GM21515 (cell line): ENCODE measurements around the gene A2ML1.
"Not testable (repeated sequence)": the region's sequence is repeated elsewhere in the genome, so short reads cannot be mapped to it uniquely, and the experiment has no call there.

Experiments used
- ATAC-seq: cut with Tn5 transposase; IDR thresholded peaks from one replicate; pipeline ENCODE4 v1.9.1; 2021; ENCODE audit not compliant: unreplicated experiment

A2ML1 gene

DNA sequence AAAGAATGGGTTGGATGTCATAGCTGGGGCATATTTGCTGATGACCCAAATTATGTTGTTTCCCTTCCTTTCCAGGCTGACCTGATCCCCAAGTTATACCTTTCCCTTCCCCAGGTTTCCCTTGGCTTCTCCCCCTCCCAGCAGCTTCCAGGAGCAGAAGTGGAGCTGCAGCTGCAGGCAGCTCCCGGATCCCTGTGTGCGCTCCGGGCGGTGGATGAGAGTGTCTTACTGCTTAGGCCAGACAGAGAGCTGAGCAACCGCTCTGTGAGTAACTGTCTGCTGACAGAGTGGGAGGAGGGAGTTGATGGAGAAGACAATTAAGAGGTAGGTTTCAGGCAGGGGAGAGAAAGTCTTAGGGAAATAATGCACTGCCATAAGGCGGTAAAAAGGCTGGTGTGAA lies 25.0 kb downstream of the A2ML1 start:
- no peak for ATAC-seq

DNA sequence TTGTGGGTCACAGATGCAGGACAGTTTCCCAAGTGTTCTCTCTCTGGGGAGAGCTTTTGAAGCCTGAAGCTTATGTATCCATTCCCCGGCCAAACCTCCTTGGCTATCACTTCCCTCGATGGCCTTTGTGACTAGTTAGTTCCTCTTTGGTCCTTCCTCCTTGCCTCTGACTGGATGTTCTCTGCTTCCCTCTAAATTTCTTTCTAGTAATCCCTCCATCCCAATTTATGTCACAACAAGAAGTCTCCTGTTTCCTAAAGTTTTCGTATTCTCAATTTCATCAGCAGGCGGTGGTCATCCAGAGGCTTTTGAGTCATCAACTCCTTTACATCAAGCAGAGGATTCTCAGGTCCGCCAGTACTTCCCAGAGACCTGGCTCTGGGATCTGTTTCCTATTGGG lies 27.5 kb downstream of the A2ML1 start:
- no peak for ATAC-seq

DNA sequence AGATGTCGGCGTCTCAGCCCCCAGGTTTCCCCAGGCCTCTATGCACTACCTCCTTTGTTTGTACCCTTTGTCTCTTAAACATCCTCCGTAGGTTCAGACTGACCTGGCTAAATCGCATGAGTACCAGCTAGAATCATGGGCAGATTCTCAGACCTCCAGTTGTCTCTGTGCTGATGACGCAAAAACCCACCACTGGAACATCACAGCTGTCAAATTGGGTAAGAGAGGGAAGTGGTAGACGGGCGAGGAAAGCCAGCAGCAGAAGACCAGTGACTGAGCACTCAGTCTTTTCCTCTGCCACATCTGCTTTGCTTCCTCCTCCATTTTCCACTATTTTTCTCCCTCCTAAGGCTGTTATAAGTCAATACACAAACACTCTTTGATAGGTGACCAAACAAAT lies 29.7 kb downstream of the A2ML1 start:
- ATAC-seq, result no peak

DNA sequence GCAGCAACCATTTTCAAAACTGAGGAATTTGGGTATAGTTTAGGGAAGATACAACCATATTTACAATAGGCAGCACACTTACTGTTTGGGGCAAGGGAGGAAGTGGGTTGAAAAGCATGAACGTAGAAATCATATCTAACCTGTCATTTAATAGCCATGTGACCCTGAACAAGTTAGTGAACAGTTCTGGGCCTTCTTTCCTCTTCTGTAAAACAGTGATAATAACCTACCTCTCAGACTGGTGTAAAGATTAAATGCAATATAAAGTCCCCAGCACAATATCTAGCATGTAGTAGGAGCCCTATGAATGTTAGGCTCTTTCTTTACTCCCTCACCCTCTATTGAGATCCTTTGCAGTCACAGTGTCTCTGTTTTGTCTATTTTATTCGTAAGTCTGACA lies 33.5 kb downstream of the A2ML1 start:
- ATAC-seq, result no peak

DNA sequence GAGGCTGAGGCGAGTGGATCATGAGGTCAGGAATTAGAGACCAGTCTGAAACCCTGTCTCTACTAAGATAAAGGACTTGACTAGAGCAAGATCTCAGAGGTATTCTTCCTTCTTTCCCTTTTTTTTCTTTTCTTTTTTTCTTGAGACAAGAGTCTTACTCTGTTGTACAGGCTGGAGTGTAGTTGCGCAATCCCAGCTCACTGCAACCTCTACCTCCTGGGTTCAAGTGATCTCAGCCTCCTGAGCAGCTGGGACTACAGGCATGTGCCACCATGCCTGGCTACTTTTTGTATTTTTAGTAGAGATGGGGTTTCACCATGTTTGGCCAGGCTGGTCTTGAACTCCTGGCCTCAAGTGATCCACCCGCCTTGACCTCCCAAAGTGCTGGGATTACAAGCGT lies 37.0 kb downstream of the A2ML1 start:
- not testable (repeated sequence) for ATAC-seq

DNA sequence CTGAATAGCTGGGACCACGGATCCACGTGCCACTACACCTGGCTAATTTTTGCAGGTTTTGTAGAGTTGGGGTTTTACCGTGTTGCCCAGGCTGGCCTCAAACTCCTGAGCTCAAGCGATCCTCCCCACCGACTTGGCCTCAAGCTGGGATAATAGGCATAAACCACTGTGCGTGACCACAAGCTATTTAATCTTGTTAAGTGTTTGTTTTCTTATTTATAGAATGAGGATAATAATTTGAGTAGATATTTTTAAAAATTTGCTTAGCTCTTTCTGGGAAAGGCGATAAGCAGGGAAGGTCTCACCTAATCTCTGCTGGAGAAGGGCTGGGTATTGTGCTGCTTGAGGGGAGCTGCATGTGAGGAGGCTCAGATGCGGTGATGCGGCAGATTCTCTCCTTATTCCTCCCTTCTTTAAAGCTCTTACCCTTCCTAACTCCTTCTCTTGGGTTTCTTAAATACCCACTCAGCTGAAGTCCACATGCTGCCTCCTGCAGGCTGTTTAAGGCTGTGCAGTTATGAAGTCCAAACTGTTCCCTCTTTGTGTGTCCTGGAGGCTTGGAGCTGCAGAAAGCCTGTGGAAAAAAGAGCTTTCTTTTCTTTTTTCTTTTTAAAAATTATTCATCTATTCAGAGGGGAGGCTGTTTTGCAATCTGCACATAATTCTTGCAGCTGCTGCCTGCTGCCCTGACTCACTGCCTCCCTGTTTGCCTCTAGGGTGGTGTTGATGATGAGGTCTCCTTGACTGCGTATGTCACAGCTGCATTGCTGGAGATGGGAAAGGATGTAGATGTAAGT lies 37.9 kb downstream of the A2ML1 start:
- ATAC-seq, result no peak

DNA sequence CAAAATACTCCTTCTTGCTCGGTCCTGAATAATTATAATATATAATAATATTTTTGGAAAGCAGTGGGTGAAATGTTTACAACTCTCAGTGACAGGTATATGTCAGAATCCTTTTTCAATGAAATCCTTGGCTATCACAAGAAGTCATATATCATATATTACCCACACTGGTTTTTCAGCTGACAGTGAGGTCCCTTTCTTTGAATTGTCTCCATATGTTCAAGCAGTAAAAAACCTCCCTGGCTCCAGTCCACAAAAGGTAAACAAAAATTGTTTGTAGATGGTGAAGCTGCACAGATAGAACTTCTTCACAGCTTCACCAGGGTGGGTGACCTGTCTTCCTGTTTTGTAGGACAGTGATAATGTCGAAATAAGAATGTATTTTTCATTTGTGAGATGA lies 44.0 kb downstream of the A2ML1 start:
- ATAC-seq, result no peak

DNA sequence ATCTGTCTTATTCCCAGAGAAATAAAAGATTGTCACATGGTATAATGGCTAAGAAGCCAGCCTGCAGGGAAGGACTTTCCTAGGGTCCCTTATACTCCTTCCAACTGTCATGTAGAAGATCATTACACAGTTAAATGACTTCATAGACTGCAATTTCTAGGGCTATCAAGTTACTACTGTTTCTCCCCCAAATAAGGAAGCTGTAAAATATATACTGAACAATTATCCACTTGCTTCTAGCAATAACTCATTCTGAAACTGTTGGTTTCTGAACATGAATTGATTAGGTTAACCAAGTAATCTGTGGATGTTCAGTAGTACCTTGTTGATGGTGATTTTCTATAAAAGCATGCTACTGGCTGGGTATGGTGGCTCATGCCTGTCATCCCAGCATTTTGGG lies 44.6 kb downstream of the A2ML1 start:
- ATAC-seq, result no peak

DNA sequence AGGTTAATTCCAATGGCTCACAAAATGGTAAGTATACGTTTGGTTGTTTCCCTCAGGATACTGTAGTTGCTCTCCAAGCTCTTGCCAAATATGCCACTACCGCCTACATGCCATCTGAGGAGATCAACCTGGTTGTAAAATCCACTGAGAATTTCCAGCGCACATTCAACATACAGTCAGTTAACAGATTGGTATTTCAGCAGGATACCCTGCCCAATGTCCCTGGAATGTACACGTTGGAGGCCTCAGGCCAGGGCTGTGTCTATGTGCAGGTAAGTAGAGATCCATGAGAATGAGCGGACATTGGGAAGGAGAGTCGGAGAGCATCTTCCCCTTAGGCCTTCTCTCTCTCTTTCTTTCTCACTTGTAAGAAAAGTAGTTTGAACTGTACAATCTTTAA lies 45.4 kb downstream of the A2ML1 start:
- no peak for ATAC-seq

DNA sequence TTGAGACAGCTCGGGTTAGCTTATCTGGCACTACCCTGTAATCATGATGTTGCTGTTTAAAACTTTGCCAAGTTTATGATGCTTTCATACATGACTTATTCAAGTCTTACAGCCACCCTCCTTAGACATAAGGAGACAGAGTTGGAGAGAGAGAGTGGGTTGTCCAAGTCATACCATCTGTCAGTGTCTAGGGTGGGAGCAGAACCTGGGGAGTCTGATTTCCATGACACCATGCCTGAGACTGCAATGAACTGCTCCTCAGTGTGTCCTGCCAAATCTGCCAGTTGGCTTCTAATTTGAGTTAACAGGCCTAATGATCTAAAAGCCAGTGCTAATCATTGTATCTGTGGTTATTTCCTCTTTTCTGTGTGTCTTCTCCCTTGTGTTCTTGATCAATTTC lies 48.2 kb downstream of the A2ML1 start:
- ATAC-seq, result no peak

DNA sequence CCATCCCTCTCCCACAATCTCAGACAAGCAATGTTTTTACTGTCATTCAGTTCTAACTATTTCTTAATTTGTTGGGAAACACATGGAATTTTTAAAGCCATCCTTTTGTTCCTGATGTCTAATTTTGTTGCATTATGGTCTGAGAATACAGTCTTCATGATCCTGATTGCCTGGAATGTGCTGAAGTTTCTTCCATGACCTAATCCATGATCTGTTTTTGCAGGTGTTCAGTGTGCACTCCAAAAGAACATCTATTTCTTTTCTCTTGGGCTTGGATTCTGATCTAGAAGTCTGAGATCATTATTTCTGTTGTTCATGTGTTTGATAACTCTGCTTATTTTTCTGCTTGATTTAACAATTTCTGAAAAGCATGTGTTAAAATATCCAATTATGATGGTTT lies 48.6 kb downstream of the A2ML1 start:
- ATAC-seq, result no peak

DNA sequence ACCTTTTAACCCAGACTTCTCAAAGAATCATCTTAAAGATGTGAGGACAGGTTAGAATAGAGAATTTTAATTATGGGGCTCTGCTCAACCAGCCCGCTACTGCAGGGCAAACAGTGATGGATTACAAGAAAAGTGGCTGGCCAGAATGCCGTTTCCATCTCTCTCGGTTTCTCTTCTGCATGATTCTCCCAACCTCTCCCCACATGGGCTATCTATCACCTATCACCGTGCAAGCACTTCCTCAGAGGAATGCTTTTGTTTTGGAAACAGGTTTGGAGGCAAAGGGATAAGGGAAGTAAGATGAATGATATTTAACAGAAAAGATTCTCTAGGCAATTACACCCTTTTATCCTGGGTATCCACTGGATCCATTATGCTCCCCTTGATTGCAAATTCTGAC lies 54.5 kb downstream of the A2ML1 start:
- no peak for ATAC-seq

DNA sequence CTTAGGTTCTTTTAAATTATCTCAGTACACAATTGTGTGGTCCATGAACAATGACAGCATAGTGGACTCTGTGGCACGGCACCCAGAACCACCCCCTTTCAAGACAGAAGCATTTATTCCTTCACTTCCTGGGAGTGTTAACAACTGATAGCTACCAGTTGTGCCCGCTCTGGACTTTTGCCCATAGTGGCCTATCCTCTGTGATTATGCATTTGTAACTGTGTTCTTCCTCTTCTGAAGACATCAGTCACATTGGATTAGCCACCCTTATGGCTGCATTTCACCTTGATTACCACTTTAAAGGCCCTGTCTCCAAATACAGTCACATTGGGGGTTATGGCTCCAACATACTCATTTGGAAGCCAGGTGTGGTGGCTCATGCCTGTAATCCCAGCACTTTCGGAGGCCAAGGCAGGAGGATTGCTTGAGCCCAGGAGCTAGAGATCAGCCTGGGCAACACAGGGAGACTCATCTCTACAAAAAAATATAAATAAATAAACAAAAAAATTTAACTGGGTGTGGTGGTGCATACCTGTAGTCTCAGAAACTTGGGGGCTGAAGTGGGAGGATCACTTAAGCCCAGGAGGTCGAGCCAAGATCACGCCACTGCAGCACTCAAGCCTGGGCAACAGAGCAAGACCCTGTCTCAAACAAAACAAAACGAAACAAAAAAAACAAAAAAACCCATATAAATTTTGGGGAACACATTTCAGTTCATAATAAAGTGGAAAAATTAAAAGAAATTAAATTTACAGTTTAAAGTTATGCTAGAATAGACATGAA lies 64.3 kb downstream of the A2ML1 start:
- no peak for ATAC-seq

DNA sequence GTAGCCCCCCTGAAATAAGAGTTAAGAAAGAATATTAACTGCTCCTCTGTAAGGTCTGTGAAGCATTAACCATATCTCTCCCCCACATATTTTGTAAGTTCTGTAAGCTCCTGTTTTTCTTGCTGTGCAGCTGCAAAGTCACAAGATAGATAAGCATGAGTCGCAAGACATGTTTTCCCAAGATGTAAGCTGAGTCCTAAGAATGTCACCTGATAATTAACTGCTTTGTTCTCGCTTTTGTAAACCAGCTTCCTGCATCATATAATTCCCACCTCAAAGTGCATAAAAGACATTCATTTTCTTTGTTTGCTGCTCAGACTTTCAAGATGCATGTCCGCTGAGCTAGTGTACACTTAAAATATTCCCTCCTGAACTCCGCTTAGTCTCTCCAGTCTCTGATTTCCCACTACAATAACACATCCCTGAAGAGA lies 64.9 kb downstream of the A2ML1 start:
- no peak for ATAC-seq

DNA sequence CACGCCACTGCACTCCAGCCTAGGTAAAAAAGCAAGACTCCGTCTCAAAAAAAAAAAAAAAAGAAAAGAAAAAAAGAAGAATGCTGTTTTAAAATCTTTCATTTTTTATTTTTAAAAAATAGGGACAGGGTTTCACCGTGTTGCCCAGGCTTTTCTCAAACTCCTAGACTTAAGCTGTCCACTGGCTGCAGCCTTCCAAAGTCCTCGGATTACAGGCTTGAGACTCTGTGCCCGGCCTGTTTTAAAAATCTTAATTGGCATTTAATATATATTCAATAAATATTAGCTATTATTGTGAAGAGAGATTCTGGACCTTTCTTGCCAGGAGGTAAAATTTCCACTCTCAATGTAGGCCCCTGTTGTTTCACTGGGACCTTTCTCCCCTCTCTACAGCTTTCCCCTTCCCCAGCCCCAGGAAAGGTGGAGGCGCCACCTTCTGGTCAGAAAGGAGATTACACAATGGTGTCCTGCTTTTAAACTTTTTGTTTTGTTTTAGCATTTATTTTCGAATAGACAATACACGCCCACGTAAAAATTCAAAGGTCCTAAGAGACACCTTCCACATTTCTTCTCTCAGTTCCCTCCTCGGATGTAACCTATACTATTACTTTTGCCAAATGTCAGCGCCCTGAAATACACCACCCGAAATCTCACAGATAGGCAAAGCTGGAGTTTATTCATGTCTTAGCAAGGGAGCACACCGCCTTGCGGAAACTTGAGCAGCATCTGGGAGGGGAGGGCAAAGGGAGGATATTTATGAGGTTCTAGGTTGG lies 68.1 kb downstream of the A2ML1 start:
- ATAC-seq, result peak; percentile 59

DNA sequence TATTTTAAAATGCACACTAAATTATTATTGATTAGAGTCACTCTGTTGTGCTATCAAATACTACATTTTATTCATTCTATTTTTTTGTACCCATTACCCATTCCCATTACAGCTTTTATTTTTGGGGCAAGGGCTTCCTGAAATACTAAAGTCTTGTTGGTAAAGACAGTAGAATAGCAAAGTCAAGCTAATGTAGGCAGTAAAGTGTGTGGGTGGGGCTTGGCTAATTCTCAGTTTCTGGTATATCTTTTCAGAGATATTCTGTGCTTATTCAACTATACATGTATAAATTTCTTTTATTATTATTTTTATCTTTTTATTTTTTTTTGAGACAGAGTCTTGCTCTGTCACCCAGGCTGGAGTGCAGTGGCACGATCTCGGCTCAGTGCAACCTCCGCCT lies 69.6 kb downstream of the A2ML1 start:
- ATAC-seq, result no peak

DNA sequence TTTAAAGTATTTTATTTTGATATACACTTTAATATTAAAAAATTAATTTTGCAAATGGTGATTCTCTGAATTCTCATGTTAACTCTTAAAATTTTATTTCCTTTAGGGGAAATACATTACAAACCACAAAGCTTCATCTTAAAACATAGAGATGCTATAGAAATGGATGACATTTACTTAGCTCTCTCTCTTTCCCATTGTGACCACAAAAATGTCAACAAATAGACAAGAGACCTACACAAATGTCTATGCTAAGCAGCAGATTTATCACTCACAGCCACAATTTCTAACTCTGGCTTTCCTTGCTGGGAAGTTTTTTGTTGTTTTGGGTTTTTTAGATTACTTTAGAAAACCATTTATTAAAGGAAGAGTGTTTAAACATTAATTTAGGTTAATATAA lies 72.0 kb downstream of the A2ML1 start:
- ATAC-seq, result no peak

DNA sequence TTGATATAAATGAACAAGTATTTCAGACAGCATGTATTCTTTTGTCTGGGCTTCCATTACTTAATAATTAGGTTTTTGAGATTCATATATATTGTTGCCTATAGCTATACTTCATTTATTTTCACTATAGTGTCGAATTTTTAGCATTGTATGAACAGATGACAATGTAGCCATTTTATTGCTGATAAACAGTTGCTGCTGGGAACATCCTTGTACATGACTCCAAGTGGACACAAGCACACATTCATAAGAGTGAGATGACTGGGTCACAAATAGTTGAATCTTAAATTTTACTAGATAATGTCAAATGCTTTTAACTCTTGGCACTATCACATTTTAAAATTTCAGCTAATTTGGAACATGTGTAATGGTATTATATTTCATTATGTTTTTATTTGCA lies 72.6 kb downstream of the A2ML1 start:
- ATAC-seq, result no peak

DNA sequence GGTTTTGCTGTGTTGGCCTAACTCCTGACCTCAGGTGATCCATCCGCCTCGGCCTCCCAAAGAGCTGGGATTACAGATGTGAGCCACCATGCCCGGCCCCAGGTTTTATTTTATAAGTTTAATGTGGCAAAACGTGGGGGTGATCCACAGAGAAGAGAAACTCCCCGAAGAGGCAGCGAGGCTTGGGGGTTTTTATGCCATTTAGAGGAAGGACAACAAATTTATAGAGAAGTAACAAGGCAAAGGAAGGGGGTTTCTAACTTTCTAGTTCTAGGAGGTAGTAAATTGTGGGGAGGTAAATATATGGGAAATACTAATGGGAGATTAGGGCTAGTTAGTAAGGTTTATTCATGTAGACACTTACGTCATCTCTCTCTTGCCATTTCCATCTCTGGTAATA lies 74.7 kb downstream of the A2ML1 start:
- no peak for ATAC-seq

DNA sequence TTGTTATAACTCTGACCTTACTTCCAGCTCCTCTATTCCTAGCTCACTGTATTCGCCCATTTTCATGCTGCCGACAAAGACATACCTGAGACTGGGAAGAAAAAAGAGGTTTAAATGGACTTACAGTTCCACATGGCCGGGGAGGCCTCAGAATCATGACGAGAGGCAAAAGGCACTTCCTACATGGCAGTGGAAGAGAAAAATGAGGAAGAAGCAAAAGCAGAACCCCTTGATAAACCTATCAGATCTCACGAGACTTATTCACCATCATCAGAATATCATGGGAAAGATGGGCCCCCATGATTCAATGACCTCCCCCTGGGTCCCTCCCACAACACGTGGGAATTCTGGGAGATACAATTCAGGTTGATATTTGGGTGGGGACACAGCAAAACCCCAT lies 77.4 kb downstream of the A2ML1 start:
- ATAC-seq, result no peak

DNA sequence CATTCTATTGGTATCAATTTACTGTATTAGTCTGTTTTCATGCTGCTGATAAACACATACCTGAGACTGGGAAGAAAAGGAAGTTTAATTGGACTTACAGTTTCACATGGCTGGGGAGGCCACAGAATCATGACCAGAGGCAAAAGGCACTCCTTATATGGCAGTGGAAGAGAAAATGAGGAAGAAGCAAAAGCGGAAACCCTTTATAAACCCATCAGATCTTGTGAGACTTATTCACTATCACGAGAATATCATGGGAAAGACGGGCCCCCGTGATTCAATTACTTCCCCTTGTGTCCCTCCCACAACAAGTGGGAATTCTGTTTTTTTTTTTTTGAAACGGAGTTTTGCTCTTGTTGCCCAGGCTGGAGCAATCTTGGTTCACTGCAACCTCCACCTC lies 80.3 kb downstream of the A2ML1 start:
- ATAC-seq, result not testable (repeated sequence)

DNA sequence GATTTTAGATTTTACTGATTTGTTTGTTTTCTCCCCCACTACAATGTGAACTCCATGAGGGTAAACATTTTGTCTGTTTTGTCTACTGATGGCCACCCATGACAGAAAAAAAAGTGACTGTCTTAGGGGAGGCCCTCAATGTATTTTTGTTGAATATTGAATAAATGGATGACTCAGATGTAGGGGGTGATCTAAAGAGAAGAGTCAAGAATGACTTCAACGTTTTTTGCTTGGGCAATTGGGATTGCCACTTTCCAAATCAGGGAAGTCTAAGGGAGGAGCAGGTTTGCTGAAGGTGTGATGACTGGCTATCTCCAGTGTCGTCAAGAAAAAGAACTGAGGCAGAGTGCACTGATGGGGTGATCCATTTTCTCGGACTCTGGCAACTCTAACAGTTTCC lies 81.2 kb downstream of the A2ML1 start:
- ATAC-seq, result no peak
